Stimulated activated CD8-positive, alpha-beta memory T cell treated with anti-CD3 and anti-CD28 coated beads, Interleukin-7, amount 100 ng/mL, for 48 hours (primary cell): Measurements from ENCODE around the gene VASH1.

Experiments used
- DNase-seq, 2 donors: peaks; one replicate each; pipeline ENCODE4 v3.0.0-alpha.2; 2020; ENCODE audit warnings: low read depth in 1 of 2; ENCODE audit errors: extremely low read depth in 1 of 2

Gene VASH1

DNA sequence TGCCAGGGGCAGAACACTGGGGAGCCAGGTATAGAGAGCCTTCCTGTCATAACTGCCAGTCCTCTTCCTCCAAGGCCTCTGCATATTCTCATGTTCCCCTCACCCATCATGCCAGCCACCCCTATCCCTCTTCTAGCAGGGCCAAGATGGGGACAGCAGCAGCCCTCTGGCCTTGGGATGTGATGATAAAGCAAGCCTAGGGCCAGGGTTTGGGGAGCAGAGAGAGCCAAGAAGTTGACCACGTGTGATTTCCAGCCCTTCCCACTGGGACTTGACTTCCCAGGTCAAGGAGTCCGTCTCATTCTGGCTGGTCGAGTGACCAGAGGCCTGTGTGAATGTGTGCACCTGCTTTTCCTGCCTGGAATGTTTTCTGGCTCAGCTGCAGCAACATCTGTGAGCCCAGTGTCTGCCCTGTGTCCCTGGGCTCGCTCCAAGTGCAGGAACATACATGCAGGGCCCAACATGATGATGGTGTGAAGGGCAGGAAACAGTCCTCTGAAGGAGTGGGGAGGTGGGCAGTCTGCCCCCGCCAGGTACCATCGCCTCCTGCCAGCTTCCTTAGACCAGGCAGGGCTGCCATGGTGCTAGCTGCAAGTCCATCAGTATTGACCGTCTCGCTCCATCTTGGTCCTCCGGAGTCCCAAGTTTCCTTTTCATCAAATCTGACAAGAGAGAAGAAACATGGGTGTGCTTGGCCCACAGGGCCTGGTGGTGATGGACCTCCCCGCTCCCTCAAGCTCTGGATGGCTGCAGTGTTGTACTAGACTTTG is 21.0 kb downstream of the VASH1 start:
- no peak for DNase-seq

DNA sequence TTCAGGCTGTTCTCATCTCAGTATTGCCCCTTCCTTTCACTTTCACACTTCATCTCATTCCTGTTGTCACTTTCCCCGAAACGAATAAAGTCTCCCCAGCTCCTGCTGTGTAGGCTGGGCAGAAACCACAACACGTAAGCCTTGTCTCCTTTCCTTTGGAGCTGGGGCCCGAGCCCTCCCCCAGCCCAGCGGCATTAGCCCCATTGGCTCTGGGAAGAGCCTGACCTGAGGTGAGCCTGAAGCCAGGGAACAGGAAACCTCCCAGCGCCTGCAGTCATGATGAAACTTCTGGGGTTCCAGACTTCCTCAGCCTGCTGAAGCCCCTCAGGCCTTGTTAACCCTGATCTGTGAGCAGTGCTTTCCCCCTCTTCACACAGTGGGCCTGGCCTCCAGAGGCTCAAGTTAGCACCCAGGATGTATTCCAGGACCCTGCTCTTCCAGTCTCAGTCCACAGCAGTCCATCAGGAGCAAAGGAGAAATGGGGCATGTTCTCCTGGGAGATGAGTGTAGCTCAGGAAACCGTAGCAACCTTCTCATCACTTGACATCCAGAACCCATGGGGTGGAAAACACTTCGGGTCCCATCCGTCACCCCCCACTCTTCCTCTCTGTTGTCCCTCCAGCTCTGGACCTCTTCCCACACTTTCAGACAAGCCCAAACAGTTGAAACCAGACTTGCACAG is 21.8 kb downstream of the VASH1 start:
- DNase-seq, result no peak

GRCh38 chr14:76784266-76784874 is 23.1 kb downstream of the VASH1 start:
- no peak for DNase-seq

- DNase-seq, result peak in 1 of 2 donors; percentile 38
Measured at GRCh38 chr14:76784881-76785280, 23.6 kb downstream of the VASH1 start.

- no peak for DNase-seq
Measured at GRCh38 chr14:76786601-76787000, 25.3 kb downstream of the VASH1 start.

DNA sequence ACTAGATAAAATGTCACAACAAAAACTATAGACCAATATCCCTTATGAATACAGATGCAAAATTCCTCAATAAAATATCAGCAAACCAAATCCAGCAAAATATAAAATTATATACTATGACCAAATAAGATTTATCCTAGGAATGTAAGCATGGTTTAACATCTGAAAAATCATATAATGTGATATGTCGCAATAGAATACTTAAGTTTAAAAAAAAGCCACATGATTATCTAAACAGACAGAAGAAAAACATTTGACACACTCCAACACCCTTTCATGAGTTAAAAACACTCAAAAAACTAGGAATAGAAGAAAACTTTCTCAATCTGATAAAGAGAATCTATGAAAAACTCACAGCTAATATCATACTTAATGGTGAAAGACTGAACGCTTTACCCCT is 31.2 kb downstream of the VASH1 start:
- no peak for DNase-seq

DNA sequence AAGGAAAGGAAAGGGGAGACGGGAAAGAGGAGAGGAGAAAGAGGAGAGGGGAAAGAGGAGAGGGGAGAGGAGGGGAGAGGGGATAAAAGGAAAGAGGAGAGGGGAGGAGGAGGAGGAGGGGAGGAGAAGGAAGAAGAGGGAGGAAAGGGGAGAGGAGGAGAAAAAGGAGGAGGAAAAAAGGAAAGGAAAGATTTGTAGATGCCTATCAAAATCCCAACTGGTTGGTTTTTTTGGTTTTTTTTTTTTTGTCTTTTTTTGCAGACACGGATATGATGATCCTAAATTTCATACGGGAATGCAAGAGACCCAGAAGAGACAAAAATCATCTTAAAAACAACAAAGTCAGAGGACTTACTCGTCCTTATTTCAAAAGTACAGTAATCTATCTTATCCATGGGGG is 32.1 kb downstream of the VASH1 start:
- no peak for DNase-seq

GRCh38 chr14:76793956-76794355 is 32.7 kb downstream of the VASH1 start:
- no peak for DNase-seq

DNA sequence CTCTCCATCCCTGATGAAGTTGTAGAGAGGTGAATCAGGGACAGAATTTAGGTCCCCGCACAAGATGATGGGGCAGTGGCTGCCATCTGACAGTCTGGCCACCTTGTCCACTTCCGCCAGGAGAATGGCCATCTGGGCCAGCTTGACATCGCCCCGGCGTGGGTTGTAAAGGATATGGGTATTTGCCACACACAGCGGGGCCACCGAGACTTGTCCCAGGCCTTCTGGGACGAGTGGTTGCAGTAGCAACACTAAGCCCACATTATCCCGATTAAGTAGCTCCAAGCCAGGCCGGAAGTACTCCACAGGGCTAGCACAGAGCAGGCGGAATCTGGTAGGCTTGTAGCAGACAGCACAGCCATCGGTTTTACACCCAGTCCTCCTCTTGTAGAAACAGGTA is 45.2 kb downstream of the VASH1 start:
- no peak for DNase-seq

DNA sequence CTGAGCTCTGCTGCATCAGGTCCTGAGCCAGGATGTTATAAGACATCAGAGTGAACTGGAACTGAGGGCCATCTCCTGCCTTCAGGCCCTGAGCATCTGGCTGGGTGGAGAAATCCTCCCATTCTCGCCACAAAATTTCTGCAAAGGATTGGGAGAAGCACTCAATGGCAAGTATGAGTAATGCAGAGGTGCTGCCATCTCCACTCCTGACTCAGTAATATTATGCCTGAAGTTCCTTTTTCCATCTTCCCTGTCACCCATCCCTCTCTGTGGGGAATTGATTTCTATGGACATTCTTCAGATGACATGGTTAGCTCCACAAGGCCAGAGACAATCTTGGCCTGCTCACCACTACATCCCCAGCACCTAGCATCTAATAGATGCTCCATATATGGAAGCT is 46.7 kb downstream of the VASH1 start:
- no peak for DNase-seq

- no peak for DNase-seq
Measured at GRCh38 chr14:76808990-76809389, 47.7 kb downstream of the VASH1 start.

DNA sequence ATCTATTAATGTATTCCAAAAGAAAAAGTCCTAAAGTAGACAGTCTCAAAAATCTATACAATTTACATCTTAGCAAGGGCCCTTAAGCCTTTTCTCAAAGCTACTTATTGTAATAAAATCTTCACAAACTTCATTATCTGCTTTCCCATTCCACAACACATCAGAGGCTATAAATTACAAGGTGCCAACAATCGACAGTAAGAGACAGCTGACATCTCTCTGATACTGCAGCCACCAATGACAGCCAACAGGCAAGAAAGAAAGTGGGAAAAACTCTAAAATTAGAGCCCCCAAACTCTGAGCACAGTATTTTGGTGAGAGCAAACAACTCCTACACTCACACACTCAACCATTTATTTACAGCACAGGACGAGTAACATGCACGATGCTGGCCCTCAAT is 49.3 kb downstream of the VASH1 start:
- no peak for DNase-seq

GRCh38 chr14:76810953-76811400 is 49.7 kb downstream of the VASH1 start:
- DNase-seq, result no peak

- no peak for DNase-seq
Measured at GRCh38 chr14:76811561-76811960, 50.3 kb downstream of the VASH1 start.

DNA sequence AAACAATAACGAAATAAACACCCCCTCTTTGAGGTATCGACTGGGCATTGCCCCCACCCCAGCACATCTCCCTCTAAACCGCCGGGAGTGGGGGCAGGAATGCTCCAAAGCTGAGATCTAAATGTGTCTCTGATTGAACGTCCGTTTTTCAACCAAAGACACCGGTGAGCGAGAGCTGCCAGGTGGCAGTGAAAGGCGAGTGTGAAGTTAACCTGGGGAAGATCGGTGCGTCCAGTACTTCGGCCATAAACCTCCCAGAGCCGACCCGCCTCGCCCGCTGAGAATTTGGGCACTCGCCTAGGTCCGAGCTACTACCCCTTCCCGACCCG is 50.8 kb downstream of the VASH1 start:
- DNase-seq, result no peak

DNA sequence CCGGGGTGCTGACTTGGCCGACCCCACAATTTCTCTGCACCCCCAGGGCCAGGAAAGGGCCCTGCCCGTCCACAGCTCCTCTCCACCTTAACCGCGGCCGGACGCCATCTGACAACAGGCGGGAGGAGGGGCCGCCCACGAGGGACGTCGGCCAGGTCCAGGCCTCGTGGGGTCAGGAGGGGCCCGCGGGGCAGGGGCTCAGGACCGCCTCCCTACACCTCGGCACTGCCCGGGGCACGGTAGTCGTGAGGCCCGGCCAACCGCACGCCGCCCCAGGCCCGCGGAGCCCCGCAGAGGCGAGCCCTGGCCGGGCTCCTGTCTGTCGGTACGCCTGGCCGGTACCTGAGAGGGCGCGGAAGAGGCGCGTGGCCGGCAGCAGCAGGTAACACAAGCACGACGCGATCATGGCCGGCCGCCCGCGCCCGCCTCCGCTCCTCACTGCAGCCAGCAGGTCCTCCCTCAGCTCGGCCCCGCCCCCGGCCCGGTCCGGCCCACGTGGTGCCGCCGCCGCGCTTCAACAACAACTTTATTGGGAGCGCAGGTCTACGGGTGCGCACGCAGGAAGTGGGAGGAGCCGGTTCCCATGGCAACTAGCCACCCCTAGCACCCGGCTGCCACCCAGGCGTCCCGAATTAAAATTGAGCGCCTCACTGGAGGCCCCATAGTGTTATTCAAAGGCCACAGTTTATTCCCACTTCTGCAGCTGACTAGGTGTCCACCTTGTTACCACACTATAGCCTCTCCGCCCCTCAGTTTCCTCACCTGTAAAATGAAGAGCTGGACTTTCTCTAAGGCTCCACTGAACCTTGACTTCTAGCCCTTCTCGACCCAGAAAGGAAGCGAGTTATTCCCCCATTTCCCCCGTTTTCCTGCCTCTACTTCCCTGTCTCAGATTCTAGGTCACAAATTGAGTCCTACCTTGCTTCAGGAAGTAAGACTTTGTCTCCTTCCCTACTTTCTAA is 51.4 kb downstream of the VASH1 start, which contains the start of gene ANGEL1:
Gene ANGEL1, minus strand, starts transcription at position 461 of the 962 bp plus-strand sequence. Its CDS starts 55 bp downstream, at position 406.
- peak; percentile 89 to 90 for DNase-seq

DNA sequence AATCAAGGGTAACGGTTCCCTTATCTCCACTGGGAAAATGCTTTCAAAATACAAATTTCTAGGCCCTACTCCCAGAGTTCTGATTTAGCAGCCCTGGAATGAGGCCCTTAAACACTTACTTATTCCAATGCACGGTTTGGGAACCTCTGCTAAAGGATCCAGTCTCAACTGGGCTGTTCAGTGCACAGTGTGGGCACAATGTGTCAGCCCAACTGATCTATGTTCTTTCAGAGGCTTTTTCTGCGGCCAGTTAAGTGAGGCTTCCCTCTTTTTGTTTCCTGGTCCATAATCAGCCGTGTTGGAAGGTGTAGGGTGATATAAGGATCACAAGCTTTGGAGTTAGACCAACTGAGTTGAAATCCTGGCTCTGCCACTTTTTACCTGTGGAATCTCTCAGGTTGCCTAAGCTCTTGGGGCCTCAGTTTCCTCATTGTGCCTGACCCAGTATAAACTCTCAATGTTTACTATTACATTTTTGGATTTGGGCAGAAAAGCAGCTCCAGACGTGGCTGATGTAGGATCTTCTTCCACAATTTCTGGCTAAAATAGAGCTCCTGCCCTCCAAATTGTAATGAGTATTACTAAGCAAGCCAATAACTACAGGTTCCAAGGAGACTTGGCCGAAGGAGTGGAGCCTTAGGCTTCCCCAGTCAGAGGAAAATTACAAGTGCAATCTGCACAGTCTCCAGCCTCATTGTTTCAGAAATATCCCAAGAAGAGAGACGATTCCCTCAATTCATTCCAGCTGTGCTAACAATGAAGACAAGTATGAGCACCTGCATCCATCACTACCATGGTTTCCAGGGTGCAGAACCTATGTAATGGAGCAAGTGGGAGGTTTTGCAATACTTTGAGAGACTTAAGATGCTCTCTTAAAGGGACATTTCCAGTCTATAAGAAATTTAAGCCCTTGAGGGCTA is 53.7 kb downstream of the VASH1 start:
- no peak for DNase-seq

DNA sequence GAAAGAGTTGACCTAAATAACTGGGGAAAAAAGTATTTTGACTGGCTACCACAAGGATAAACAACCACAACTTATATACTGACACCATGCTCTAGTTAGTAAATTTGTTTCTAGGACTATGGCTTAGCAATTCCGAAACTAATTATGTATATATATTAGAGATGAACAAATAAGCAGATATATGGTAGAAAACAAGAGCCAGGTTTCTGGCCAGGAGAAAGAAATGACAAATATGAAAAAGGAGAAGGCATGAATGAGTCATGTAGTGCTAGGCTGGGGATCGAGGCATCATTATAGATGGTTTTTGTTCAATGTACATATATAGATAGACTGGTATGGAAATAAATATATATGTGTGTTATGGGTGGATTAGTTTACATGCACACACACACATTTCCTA is 59.4 kb downstream of the VASH1 start:
- DNase-seq, result no peak

- no peak for DNase-seq
Measured at GRCh38 chr14:76826122-76826521, 64.9 kb downstream of the VASH1 start, which contains the start of gene LRRC74A. Gene LRRC74A, plus strand, starts transcription at chr14:76826408. Its CDS starts 290 bp downstream, at chr14:76826698.
